ENCODE results near the gene SPON2.
"Not testable (repeated sequence)": the region's sequence is repeated elsewhere in the genome, so short reads cannot be mapped to it uniquely, and the experiment has no call there.

Gene SPON2

GRCh38 chr4:1133033-1133432 is 39.4 kb downstream of the SPON2 start:
- no peak overlapping the region for H2AFZ ChIP-seq (ENCODE audit: low read depth, low read length)
- no peaks in the 10 kb centered on the region for H3K79me2 ChIP-seq (ENCODE audit: insufficient read depth, low read length)
- no peak overlapping the region for H3K27ac ChIP-seq (ENCODE audit: low read length)
- H3K9ac ChIP-seq (ENCODE audit: low read depth, low read length): no peak overlapping the region
- no peaks in the 10 kb centered on the region for H4K20me1 ChIP-seq (ENCODE audit: insufficient read depth, low read length)
- peaks cover 18% of the 10 kb centered on the region for H3K4me1 ChIP-seq (ENCODE audit: insufficient read depth, low read length)
- no peaks in the 10 kb centered on the region for H3K36me3 ChIP-seq (ENCODE audit: insufficient read depth, low read length)
- no peaks in the 10 kb centered on the region for H3K27me3 ChIP-seq (ENCODE audit: insufficient read depth, low read length, poor library complexity)
- no peak overlapping the region for H3K4me3 ChIP-seq (ENCODE audit: low read depth in 1 of 2, low read length in 2 of 2)
- DNase-seq (no peak), ATAC-seq (ENCODE audit: insufficient read depth, low read depth) (no peak)
- no peak overlapping the region for H3K4me2 ChIP-seq (ENCODE audit: insufficient read depth, low read length)
- no peaks in the 10 kb centered on the region for H3K9me3 ChIP-seq (ENCODE audit: insufficient read depth, low read length, severe bottlenecking)
- TF ChIP-seq CTCF (IDR thresholded peaks at IDR 0.05; ENCODE audit: borderline replicate concordance, extremely low read depth, low read length, poor library complexity, severe bottlenecking) (no peak), EZH2 (IDR thresholded peaks at IDR 0.05; ENCODE audit: borderline replicate concordance, low read depth, low read length, severe bottlenecking) (no peak)

GRCh38 chr4:1130316-1131186 is 41.8 kb downstream of the SPON2 start:
- no peak overlapping the region for H3K9ac ChIP-seq (ENCODE audit: low read depth, low read length)
- H3K4me1 ChIP-seq (ENCODE audit: insufficient read depth, low read length): peaks cover 3% of the 10 kb centered on the region; the same call in 1 of the 2 replicates
- DNase-seq (peak; percentile 78), ATAC-seq (ENCODE audit: insufficient read depth, low read depth) (peak; percentile 99)
- H3K27ac ChIP-seq (ENCODE audit: low read length): no peak overlapping the region
- no peaks in the 10 kb centered on the region for H4K20me1 ChIP-seq (ENCODE audit: insufficient read depth, low read length)
- TF ChIP-seq EZH2 (IDR thresholded peaks at IDR 0.05; ENCODE audit: borderline replicate concordance, low read depth, low read length, severe bottlenecking) (no peak), CTCF (IDR thresholded peaks at IDR 0.05; ENCODE audit: borderline replicate concordance, extremely low read depth, low read length, poor library complexity, severe bottlenecking) (peak; percentile 100)
- H3K4me2 ChIP-seq (ENCODE audit: insufficient read depth, low read length): peak overlapping the region; percentile 23; the same call in 1 of the 2 replicates
- no peaks in the 10 kb centered on the region for H3K36me3 ChIP-seq (ENCODE audit: insufficient read depth, low read length)
- no peaks in the 10 kb centered on the region for H3K27me3 ChIP-seq (ENCODE audit: insufficient read depth, low read length, poor library complexity)
- H3K79me2 ChIP-seq (ENCODE audit: insufficient read depth, low read length): no peaks in the 10 kb centered on the region
- peak overlapping the region; percentile 11; the same call in 1 of the 2 replicates for H2AFZ ChIP-seq (ENCODE audit: low read depth, low read length)
- H3K4me3 ChIP-seq (ENCODE audit: low read depth in 1 of 2, low read length in 2 of 2): no peak overlapping the region
- no peaks in the 10 kb centered on the region for H3K9me3 ChIP-seq (ENCODE audit: insufficient read depth, low read length, severe bottlenecking)

- TF ChIP-seq EZH2 (IDR thresholded peaks at IDR 0.05; ENCODE audit: borderline replicate concordance, low read depth, low read length, severe bottlenecking): no peak
- no peak for TF ChIP-seq CTCF (IDR thresholded peaks at IDR 0.05; ENCODE audit: borderline replicate concordance, extremely low read depth, low read length, poor library complexity, severe bottlenecking)
These were observed 45.9 kb downstream of the SPON2 start for GRCh38 chr4:1126506-1126905.

GRCh38 chr4:1125466-1125865 is 46.9 kb downstream of the SPON2 start:
- DNase-seq; H3K4me2 ChIP-seq (ENCODE audit: insufficient read depth, low read length): not testable (repeated sequence)

More at GRCh38 chr4:1126506-1126905, 45.9 kb downstream of the SPON2 start:
- ATAC-seq (ENCODE audit: insufficient read depth, low read depth): no peak
- no peaks in the 10 kb centered on the region for H3K27me3 ChIP-seq (ENCODE audit: insufficient read depth, low read length, poor library complexity)
- no peaks in the 10 kb centered on the region for H3K36me3 ChIP-seq (ENCODE audit: insufficient read depth, low read length)
- peaks cover 3% of the 10 kb centered on the region; the same call in 1 of the 2 replicates for H3K4me1 ChIP-seq (ENCODE audit: insufficient read depth, low read length)
- H3K9me3 ChIP-seq (ENCODE audit: insufficient read depth, low read length, severe bottlenecking): no peaks in the 10 kb centered on the region
- no peak overlapping the region for H3K27ac ChIP-seq (ENCODE audit: low read length)
- H3K79me2 ChIP-seq (ENCODE audit: insufficient read depth, low read length): no peaks in the 10 kb centered on the region
- H3K4me3 ChIP-seq (ENCODE audit: low read depth in 1 of 2, low read length in 2 of 2): no peak overlapping the region
- no peak overlapping the region for H3K4me2 ChIP-seq (ENCODE audit: insufficient read depth, low read length)
- DNase-seq: no peak
- no peak overlapping the region for H2AFZ ChIP-seq (ENCODE audit: low read depth, low read length)
- H3K9ac ChIP-seq (ENCODE audit: low read depth, low read length): no peak overlapping the region
- no peaks in the 10 kb centered on the region for H4K20me1 ChIP-seq (ENCODE audit: insufficient read depth, low read length)

More at GRCh38 chr4:1125466-1125865, 46.9 kb downstream of the SPON2 start:
- H3K9ac ChIP-seq (ENCODE audit: low read depth, low read length); ATAC-seq (ENCODE audit: insufficient read depth, low read depth); H3K4me1 ChIP-seq (ENCODE audit: insufficient read depth, low read length); H3K27ac ChIP-seq (ENCODE audit: low read length); H2AFZ ChIP-seq (ENCODE audit: low read depth, low read length); H3K4me3 ChIP-seq (ENCODE audit: low read depth in 1 of 2, low read length in 2 of 2); H4K20me1 ChIP-seq (ENCODE audit: insufficient read depth, low read length); H3K36me3 ChIP-seq (ENCODE audit: insufficient read depth, low read length); H3K9me3 ChIP-seq (ENCODE audit: insufficient read depth, low read length, severe bottlenecking); H3K79me2 ChIP-seq (ENCODE audit: insufficient read depth, low read length); H3K27me3 ChIP-seq (ENCODE audit: insufficient read depth, low read length, poor library complexity): not testable (repeated sequence)

All from DND-41 (cell line).